Astrocyte of the cerebellum (primary cell): ENCODE results near the gene CTRL.

Source experiments
- DNase-seq: peaks from one replicate; pipeline ENCODE4 v3.0.0-alpha.2; 2011; ENCODE audit warnings: low read depth
- H3K4me3 ChIP-seq: 2 replicates; pipeline ENCODE4 v1.5.1; 2011; ENCODE audit warnings: mild to moderate bottlenecking, low read depth, low read length, moderate library complexity
- in situ Hi-C: cut with HindIII; loops from 2 replicates; pipeline ENCODE4 v1.10.0; 2017; ENCODE audit warnings: low sequenced_read_pairs
- TF ChIP-seq, protein P1 (sequence below): IDR thresholded peaks from 2 replicates; pipeline ENCODE4 v1.5.1; 2012; ENCODE audit warnings: low read length, low read depth, moderate library complexity, mild to moderate bottlenecking; ENCODE audit errors: missing control alignments

The CTRL gene

GRCh38 chr16:67945392-67945933 lies 13.8 kb upstream of the CTRL start:
- TF ChIP-seq, protein P1, sequence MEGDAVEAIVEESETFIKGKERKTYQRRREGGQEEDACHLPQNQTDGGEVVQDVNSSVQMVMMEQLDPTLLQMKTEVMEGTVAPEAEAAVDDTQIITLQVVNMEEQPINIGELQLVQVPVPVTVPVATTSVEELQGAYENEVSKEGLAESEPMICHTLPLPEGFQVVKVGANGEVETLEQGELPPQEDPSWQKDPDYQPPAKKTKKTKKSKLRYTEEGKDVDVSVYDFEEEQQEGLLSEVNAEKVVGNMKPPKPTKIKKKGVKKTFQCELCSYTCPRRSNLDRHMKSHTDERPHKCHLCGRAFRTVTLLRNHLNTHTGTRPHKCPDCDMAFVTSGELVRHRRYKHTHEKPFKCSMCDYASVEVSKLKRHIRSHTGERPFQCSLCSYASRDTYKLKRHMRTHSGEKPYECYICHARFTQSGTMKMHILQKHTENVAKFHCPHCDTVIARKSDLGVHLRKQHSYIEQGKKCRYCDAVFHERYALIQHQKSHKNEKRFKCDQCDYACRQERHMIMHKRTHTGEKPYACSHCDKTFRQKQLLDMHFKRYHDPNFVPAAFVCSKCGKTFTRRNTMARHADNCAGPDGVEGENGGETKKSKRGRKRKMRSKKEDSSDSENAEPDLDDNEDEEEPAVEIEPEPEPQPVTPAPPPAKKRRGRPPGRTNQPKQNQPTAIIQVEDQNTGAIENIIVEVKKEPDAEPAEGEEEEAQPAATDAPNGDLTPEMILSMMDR, result no peak
- DNase-seq, result no peak
- H3K4me3 ChIP-seq, result no peak overlapping the region
- in situ Hi-C loops, result no loop called here

GRCh38 chr16:67944690-67945391 lies 13.2 kb upstream of the CTRL start:
- TF ChIP-seq, protein P1, result no peak
- DNase-seq, result no peak
- in situ Hi-C loops, result no loop called here
- H3K4me3 ChIP-seq, result no peak overlapping the region

DNA sequence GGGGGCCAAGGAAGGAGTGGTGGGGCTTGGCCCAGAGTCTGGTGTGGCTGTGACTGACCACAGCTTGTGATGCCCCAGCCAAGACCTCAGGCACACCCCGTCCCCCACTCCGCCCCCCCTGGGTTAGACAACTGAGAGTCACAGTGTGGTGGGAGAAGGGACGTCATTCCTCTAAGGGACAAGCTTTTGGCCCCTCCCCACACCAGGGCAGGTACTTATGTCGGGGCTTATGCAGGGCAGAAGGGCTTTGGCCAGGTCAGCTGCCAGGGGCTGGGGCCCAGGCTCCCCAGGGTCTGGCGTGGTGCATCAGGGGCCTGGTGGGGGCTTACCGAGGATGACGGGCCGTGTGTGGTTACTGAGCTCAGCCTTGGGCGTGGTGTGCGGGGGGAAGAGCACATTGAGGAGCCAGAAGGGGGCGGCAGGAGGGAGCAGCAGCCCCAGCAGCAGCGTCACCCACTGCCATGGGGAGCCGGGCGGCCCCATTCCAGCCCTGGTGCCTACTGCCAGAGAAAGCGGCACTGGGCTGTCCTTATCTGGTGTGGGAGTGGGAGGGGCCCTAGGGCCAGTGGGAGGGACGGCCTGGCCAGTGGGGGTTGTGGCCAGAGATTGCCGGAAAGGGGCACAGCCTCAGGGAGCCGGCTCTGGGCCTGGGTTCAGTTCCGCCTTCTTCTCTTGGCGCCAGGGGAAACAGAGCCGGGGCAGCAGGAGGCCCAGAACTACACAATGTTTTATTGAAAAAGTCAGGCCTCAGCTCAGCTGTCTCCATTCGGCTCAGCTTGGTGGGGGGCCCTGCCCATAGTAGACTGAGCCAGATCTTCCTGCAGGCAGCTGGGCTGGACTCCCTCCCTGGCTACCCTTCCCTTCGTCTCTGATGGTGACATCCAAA lies 12.2 kb upstream of the CTRL start, which contains the start of gene LCAT:
LCAT (minus strand) TSS at position 502 of the 886 bp plus-strand sequence; CDS start at position 483, 19 bp downstream.
- DNase-seq, result peak; percentile 55
- in situ Hi-C loops, result no loop called here

DNA sequence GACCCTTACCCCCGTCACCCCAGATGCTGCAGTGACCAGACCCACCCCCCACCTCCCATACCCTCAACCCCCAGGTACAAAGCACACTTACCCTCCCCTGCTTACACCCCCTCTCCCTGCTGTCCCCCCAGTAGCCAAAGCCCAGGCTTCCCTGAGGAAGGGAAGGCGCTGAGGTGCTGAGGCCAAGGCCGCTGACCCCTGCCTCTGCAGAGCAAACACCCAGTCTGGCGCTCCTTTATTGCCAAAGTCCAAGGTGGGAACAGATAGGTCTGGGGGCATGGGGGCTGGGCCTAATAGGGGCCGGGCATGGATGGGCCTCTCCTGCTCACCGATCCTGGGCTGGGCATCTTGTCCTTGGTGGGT lies 11.6 kb upstream of the CTRL start:
- in situ Hi-C loops, result no loop called here
- TF ChIP-seq, protein P1, result no peak
- no peak for DNase-seq
- no peak overlapping the region for H3K4me3 ChIP-seq

More for the DNA sequence above, 12.2 kb upstream of the CTRL start, which contains the start of gene LCAT:
- H3K4me3 ChIP-seq, result no peak within 1 kb of the TSS
- TF ChIP-seq, protein P1, result no peak

DNA sequence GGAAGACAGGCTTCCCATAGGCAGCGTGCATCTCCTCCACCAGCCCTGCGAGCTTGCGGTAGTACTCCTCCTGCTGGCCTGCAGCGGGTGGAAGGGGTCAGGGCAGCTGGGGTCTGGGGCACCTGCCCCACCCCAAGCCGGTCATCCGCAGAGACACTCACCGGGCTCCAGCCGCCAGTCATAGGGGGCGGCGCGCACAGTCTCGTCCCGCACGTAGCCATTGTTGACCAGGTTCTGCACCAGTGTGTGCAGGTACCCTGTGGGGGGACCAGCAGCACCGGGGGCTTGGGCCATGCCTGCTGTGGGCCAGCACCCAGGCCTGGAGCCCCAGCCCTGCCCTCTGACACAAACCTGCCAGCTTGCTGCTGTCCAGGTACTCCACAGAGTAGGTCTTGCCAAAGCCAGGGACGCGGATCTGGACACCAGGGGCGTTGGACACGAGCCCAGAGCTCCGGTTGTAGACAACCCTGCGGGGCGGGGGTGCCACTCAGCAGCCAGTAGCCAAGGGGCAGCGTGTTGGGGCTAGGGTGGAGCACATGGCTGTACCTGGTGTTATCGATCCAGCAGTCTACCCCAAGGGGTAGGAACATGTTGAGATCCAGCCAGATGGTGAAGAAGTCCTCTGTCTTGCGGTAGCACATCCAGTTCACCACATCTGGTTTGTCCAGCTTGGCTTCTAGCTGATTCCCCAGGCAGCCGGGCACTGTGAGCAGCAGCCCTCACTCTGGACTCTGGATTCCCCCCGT lies 11.0 kb upstream of the CTRL start:
- DNase-seq, result no peak
- TF ChIP-seq, protein P1, result no peak
- H3K4me3 ChIP-seq, result no peak overlapping the region
- in situ Hi-C loops, result no loop called here

GRCh38 chr16:67942200-67942509 lies 10.5 kb upstream of the CTRL start:
- no peak for DNase-seq
- in situ Hi-C loops, result no loop called here
- H3K4me3 ChIP-seq, result no peak overlapping the region
- TF ChIP-seq, protein P1, result peak; percentile 78
